MM.1S (cell line): Measurements from ENCODE around the gene UCP1.

Experiments used
- DNase-seq: peaks from one replicate; pipeline ENCODE4 v3.0.0-alpha.2; 2015
- H2AFZ ChIP-seq: fragments of 300-600 bp; sonication (generic); 2 replicates; pipeline ENCODE4 v1.6.0; 2016; ENCODE audit warnings: antibody characterized with exemption, low read length
- H3F3A ChIP-seq: fragments of 300-600 bp; sonication (generic); 2 replicates; pipeline ENCODE4 v1.6.1; 2016; ENCODE audit warnings: mild to moderate bottlenecking, antibody characterized with exemption, low read length, moderate library complexity, mixed read lengths; ENCODE audit not compliant: insufficient read depth
- H3K27ac ChIP-seq: fragments of 300-600 bp; sonication (generic); 2 replicates; pipeline ENCODE4 v1.5.1; 2016; ENCODE audit warnings: mild to moderate bottlenecking, low read length
- H3K27me3 ChIP-seq: fragments of 300-600 bp; sonication (generic); replicated peaks from 2 replicates; pipeline ENCODE4 v1.6.0; 2016; ENCODE audit warnings: low read length; ENCODE audit not compliant: insufficient read depth
- H3K36me3 ChIP-seq: fragments of 300-600 bp; sonication (generic); replicated peaks from 2 replicates; pipeline ENCODE4 v1.6.1; 2016; ENCODE audit warnings: mild to moderate bottlenecking, low read length, mixed read lengths; ENCODE audit not compliant: insufficient read depth
- H3K4me1 ChIP-seq: fragments of 300-600 bp; sonication (generic); 2 replicates; pipeline ENCODE4 v1.6.1; 2016; ENCODE audit warnings: low read length, mixed read lengths
- H3K4me2 ChIP-seq: fragments of 300-600 bp; sonication (generic); 2 replicates; pipeline ENCODE4 v1.6.0; 2016; ENCODE audit warnings: low read depth, low read length
- H3K4me3 ChIP-seq: fragments of 300-600 bp; sonication (generic); 2 replicates; pipeline ENCODE4 v1.5.1; 2016; ENCODE audit warnings: low read length, mixed read lengths
- H3K79me2 ChIP-seq: fragments of 300-600 bp; sonication (generic); 2 replicates; pipeline ENCODE4 v1.6.1; 2016; ENCODE audit warnings: mixed run types, low read length, mixed read lengths
- H3K9ac ChIP-seq: fragments of 300-600 bp; sonication (generic); 2 replicates; pipeline ENCODE4 v1.6.1; 2016; ENCODE audit warnings: low read length, mixed read lengths
- H3K9me2 ChIP-seq: fragments of 300-600 bp; sonication (generic); replicated peaks from 2 replicates; pipeline ENCODE4 v1.6.1; 2016; ENCODE audit warnings: mild to moderate bottlenecking, low read length, mixed read lengths; ENCODE audit not compliant: insufficient read depth
- H3K9me3 ChIP-seq: fragments of 300-600 bp; sonication (generic); replicated peaks from 2 replicates; pipeline ENCODE4 v1.6.1; 2016; ENCODE audit warnings: mild to moderate bottlenecking, low read length, mixed read lengths; ENCODE audit not compliant: insufficient read depth
- H4K20me1 ChIP-seq: fragments of 300-600 bp; sonication (generic); 2 replicates; pipeline ENCODE4 v1.6.1; 2016; ENCODE audit warnings: mild to moderate bottlenecking, low read length, moderate library complexity, mixed read lengths; ENCODE audit not compliant: insufficient read depth
- EZH2 ChIP-seq: fragments of 300-600 bp; sonication (generic); optimal IDR thresholded peaks from 2 replicates; pipeline ENCODE3; 2017; ENCODE audit warnings: low read depth, mild to moderate bottlenecking, antibody characterized with exemption, low read length, mixed read lengths
- EZH2phosphoT487 ChIP-seq: fragments of 300-600 bp; sonication (generic); IDR thresholded peaks from 2 replicates; pipeline ENCODE4 v1.6.1; 2018; ENCODE audit warnings: antibody characterized with exemption, low read length
- TF ChIP-seq, protein P1 (sequence below): fragments of 300-600 bp; sonication (generic); IDR thresholded peaks from 2 replicates; pipeline ENCODE4 v1.5.1; 2016; ENCODE audit warnings: antibody characterized with exemption, low read length, mixed read lengths

Gene UCP1

DNA sequence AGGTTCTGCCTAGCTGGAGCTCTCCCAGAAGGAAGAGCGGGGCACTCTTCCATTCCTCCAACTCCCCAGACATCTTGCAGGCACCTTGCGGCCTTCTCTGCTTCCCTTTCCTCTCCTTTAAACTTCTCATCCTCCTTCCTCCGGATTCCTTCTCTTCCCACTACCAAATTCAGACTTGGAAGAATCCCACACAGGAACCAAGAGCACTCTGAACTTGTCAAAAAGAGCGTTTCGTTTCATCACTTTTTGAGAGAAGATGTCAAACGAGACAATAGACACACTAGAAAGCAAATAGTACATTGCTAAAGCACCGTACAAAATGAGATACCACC lies 512 bp upstream of the UCP1 start:
- no peaks in the 10 kb centered on the region for H3K9me2 ChIP-seq
- H2AFZ ChIP-seq = no peak overlapping the region
- no peaks in the 10 kb centered on the region for H4K20me1 ChIP-seq
- DNase-seq = no peak
- H3K27ac ChIP-seq = no peak overlapping the region
- H3K79me2 ChIP-seq = no peaks in the 10 kb centered on the region
- no peak overlapping the region for H3K4me3 ChIP-seq
- H3K9me3 ChIP-seq = no peaks in the 10 kb centered on the region
- no peaks in the 10 kb centered on the region for H3K27me3 ChIP-seq
- H3K9ac ChIP-seq = no peak overlapping the region
- no peaks in the 10 kb centered on the region for H3K4me1 ChIP-seq
- H3K4me2 ChIP-seq = no peak overlapping the region
- H3F3A ChIP-seq = no peaks in the 10 kb centered on the region
- TF ChIP-seq, protein P1, sequence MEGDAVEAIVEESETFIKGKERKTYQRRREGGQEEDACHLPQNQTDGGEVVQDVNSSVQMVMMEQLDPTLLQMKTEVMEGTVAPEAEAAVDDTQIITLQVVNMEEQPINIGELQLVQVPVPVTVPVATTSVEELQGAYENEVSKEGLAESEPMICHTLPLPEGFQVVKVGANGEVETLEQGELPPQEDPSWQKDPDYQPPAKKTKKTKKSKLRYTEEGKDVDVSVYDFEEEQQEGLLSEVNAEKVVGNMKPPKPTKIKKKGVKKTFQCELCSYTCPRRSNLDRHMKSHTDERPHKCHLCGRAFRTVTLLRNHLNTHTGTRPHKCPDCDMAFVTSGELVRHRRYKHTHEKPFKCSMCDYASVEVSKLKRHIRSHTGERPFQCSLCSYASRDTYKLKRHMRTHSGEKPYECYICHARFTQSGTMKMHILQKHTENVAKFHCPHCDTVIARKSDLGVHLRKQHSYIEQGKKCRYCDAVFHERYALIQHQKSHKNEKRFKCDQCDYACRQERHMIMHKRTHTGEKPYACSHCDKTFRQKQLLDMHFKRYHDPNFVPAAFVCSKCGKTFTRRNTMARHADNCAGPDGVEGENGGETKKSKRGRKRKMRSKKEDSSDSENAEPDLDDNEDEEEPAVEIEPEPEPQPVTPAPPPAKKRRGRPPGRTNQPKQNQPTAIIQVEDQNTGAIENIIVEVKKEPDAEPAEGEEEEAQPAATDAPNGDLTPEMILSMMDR = no peak
- TF ChIP-seq EZH2 = no peak
- no peak for TF ChIP-seq EZH2phosphoT487
- no peaks in the 10 kb centered on the region for H3K36me3 ChIP-seq

DNA sequence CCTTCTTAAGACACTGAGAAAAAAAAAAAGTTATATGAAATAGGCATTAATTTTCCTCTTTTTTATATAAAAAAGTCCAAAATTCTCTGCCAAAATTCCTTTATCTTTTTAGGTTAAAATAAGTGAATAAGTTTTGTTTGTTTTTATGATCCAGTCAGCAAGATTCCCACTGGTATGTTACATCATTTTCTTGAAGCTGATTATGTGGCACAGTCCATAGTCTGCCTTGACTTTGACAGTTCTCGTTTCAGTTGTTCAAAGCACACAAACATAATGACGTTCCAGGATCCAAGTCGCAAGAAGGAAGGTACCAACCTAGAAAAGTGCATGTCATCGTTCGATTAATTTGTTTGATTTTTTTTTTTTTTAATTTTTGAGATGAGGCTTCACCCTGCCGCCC lies 9.1 kb downstream of the UCP1 start:
- no peak overlapping the region for H3K9ac ChIP-seq
- H3K4me2 ChIP-seq = no peak overlapping the region
- no peak overlapping the region for H3K27ac ChIP-seq
- H3K9me3 ChIP-seq = no peaks in the 10 kb centered on the region
- H3K27me3 ChIP-seq = no peaks in the 10 kb centered on the region
- TF ChIP-seq EZH2 = no peak
- TF ChIP-seq EZH2phosphoT487 = no peak
- TF ChIP-seq, protein P1 = no peak
- no peak overlapping the region for H3K4me3 ChIP-seq
- peaks cover 4% of the 10 kb centered on the region for H3F3A ChIP-seq
- H3K36me3 ChIP-seq = no peaks in the 10 kb centered on the region
- no peaks in the 10 kb centered on the region for H4K20me1 ChIP-seq
- H3K79me2 ChIP-seq = no peaks in the 10 kb centered on the region
- no peaks in the 10 kb centered on the region for H3K9me2 ChIP-seq
- no peak for DNase-seq
- H2AFZ ChIP-seq = no peak overlapping the region
- peaks cover 19% of the 10 kb centered on the region for H3K4me1 ChIP-seq

DNA sequence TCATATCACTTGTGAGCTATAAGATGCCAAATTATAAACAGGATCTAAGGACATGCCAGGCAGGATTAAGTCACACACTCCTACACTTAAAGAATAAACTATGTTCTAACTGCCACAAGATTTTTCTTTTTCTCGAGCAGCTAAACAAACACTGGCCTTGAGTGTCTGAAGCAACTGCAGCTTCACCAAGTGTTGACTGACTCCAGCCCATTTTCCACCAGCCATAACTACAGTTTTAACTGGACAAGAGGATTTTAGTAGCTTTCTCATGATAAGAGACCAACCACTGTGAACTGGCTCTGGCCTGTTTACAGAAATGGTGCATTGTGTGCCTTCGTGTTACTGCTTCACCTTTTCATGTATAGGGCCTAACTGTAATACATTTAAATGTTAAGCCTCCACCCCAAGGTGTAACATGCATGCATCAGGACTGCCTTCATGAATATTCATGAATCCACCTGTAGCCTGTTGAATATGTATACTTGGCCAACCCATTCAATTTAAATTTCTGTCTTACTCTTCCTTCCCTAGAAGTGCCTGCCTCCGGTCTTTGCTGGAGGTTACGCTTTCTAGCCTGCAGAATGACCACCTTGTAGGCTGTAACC lies 10.8 kb downstream of the UCP1 start:
- Histone ChIP-seq H3K27me3 (no peaks in the 10 kb centered on the region), H3K79me2 (no peaks in the 10 kb centered on the region), H3K4me2 (no peak overlapping the region), H3K27ac (no peak overlapping the region), H3K9ac (no peak overlapping the region), H3K9me3 (no peaks in the 10 kb centered on the region), H3K9me2 (no peaks in the 10 kb centered on the region), H3F3A (peaks cover 4% of the 10 kb centered on the region), H3K36me3 (no peaks in the 10 kb centered on the region), H3K4me1 (peaks cover 19% of the 10 kb centered on the region), H4K20me1 (no peaks in the 10 kb centered on the region), H2AFZ (no peak overlapping the region), H3K4me3 (no peak overlapping the region)
- TF ChIP-seq, protein P1 = no peak
- TF ChIP-seq EZH2phosphoT487 (no peak), EZH2 (no peak)
- no peak for DNase-seq
